Panc1 (cell line): ENCODE data around the gene NOP53. TPM values are rescaled to one million over a fixed set of nuclear protein-coding genes. Genes with fewer than 3 reads are reported as not detected.

ENCODE experiments used
- ATAC-seq: fragments of 200-7000 bp; cut with Tn5 transposase; 2 replicates; pipeline ENCODE4 v1.9.1; 2020; ENCODE audit warnings: mild to moderate bottlenecking, moderate library complexity
- BruUV-seq: library from RNA; stranded (reverse); fragments of 400-500 nt; replicated peaks from 2 replicates; lab custom pipeline; 2021; lab: Mats Ljungman, UMichigan
- CTCF ChIA-PET: fragments of 300-600 bp; sonication (Branson Sonifier 250); formaldehyde crosslinking; loops from one replicate; lab custom pipeline; 2022; ENCODE audit warnings: antibody characterized with exemption; lab: Charles Lee
- POLR2A ChIA-PET: fragments of 300-600 bp; sonication (Branson Sonifier 250); formaldehyde crosslinking; loops from one replicate; lab custom pipeline; 2022; ENCODE audit warnings: antibody characterized with exemption; lab: Charles Lee
- DNase-seq: peaks from one replicate; pipeline ENCODE4 v3.0.0-alpha.2; 2010; ENCODE audit warnings: low read depth, low spot score
- H3K27ac ChIP-seq: 2 replicates; pipeline ENCODE4 v1.5.1; 2011; ENCODE audit warnings: mild to moderate bottlenecking, low read length, inconsistent platforms
- H3K27me3 ChIP-seq: fragments of 200-500 bp; sonication (Bioruptor generic); 2 replicates; pipeline ENCODE4 v1.6.0; 2014; ENCODE audit warnings: low read length, inconsistent platforms; ENCODE audit not compliant: control insufficient read depth, insufficient read depth
- H3K36me3 ChIP-seq: fragments of 200-500 bp; sonication (Bioruptor generic); 2 replicates; pipeline ENCODE4 v1.5.1; 2014; ENCODE audit warnings: inconsistent platforms, mild to moderate bottlenecking, low read length, moderate library complexity; ENCODE audit not compliant: control insufficient read depth, insufficient read depth
- H3K4me1 ChIP-seq: 2 replicates; pipeline ENCODE4 v1.5.1; 2011; ENCODE audit warnings: inconsistent platforms, mild to moderate bottlenecking, low read length, moderate library complexity; ENCODE audit not compliant: control insufficient read depth, insufficient read depth
- H3K4me3 ChIP-seq, 2 experiments: 2 replicates each; pipeline ENCODE4 v1.5.1; 2011 to 2012; ENCODE audit warnings: low read depth in 2 of 2, low read length in 2 of 2, mild to moderate bottlenecking in 2 of 2, inconsistent platforms in 1 of 2, moderate library complexity in 1 of 2
- H3K9me3 ChIP-seq: fragments of 200-500 bp; sonication (Bioruptor generic); 2 replicates; pipeline ENCODE4 v1.5.1; 2014; ENCODE audit warnings: low read depth, mild to moderate bottlenecking, inconsistent platforms, low read length, moderate library complexity; ENCODE audit not compliant: control insufficient read depth, insufficient read depth
- POLR2AphosphoS5 ChIP-seq: IDR thresholded peaks from 2 replicates; pipeline ENCODE4 v1.6.1; 2012; ENCODE audit warnings: mild to moderate bottlenecking, low read depth, low read length, moderate library complexity
- REST ChIP-seq, 2 experiments: IDR thresholded peaks; 2 replicates each; pipeline ENCODE4 v1.6.1; 2011 to 2012; ENCODE audit warnings: low read depth in 2 of 2, control low read depth in 1 of 2, low read length in 1 of 2, mild to moderate bottlenecking in 1 of 2, moderate library complexity in 1 of 2; ENCODE audit not compliant: insufficient read depth in 1 of 2
- SIN3A ChIP-seq: IDR thresholded peaks from 2 replicates; pipeline ENCODE4 v1.6.1; 2012; ENCODE audit warnings: low read depth, mild to moderate bottlenecking, low read length, moderate library complexity, borderline replicate concordance; ENCODE audit not compliant: insufficient read depth
- TCF7L2 ChIP-seq: IDR thresholded peaks from 2 replicates; pipeline ENCODE4 v1.6.1; 2011; ENCODE audit warnings: mild to moderate bottlenecking, low read depth, low read length, inconsistent platforms
- in situ Hi-C: cut with HindIII; loops from 2 replicates; pipeline ENCODE4 v1.10.0; 2016; ENCODE audit warnings: low sequenced_read_pairs, low pct_unique_long_range_greater_than_20kb
- intact Hi-C: fragments of 100-400 bp; cut with micrococcal nuclease; formaldehyde crosslinking; loops from one replicate; pipeline ENCODE4 v1.10.0; 2022; ENCODE audit not compliant: unreplicated experiment
- total RNA-seq: library from RNA; stranded (reverse); gene quantifications from one replicate; pipeline ENCODE4 v1.2.1, GENCODE V29; 2021; ENCODE audit not compliant: unreplicated experiment
- TF ChIP-seq, protein P1 (sequence below): fragments of 450-650 bp; IDR thresholded peaks from 2 replicates; pipeline ENCODE4 v1.5.1; 2017; ENCODE audit warnings: mild to moderate bottlenecking

The NOP53 gene
- total RNA-seq, 1 experiment from 2014 or later: 64.3 TPM

DNA sequence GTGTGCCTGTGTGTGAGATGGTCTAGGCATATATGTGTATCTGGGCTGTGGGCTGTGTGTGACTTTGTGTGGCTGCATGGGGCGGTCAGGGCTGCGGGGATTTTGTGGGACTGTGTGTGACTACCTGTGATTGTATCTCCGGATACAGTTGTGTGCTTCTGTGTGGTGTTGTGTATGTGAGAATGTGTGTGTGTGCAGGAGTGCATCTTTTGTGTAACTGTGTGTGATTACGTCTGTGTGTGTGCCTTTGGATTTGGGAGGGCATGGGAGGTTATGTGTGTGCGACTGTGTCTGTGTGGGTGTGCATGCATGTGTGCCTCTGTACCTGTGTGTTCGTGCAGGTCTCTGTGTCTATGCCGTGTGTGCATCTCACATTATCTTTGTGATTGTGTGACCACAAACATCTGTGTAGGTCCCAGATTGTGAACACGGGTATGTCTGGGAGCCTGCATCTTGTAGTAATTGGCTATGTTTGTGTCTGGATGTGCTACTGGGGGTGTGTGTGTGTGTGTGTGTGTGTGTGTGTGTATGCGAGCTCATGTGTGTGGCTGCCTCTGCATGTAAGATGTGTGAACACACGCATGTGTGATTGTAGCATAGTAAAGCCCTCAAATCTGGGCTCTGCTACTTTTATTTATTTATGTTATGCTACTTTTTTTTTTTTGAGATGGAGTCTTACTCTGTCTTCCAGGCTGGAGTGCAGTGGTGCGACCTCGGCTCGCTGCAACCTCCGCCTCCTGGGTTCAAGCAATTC, 24.5 kb upstream of the NOP53 start:
- intact Hi-C loops: no loop called here
- POLR2A ChIA-PET: no interaction called here
- H3K4me3 ChIP-seq: no peak overlapping the region
- no peaks in the 10 kb centered on the region for H3K9me3 ChIP-seq
- in situ Hi-C loops: no loop called here
- DNase-seq (no peak), ATAC-seq (no peak)
- CTCF ChIA-PET: no interaction called here
- peaks cover 12% of the 10 kb centered on the region for H3K4me1 ChIP-seq
- H3K27me3 ChIP-seq: no peaks in the 10 kb centered on the region
- H3K36me3 ChIP-seq: no peaks in the 10 kb centered on the region
- H3K27ac ChIP-seq: no peak overlapping the region
- TF ChIP-seq, protein P1, sequence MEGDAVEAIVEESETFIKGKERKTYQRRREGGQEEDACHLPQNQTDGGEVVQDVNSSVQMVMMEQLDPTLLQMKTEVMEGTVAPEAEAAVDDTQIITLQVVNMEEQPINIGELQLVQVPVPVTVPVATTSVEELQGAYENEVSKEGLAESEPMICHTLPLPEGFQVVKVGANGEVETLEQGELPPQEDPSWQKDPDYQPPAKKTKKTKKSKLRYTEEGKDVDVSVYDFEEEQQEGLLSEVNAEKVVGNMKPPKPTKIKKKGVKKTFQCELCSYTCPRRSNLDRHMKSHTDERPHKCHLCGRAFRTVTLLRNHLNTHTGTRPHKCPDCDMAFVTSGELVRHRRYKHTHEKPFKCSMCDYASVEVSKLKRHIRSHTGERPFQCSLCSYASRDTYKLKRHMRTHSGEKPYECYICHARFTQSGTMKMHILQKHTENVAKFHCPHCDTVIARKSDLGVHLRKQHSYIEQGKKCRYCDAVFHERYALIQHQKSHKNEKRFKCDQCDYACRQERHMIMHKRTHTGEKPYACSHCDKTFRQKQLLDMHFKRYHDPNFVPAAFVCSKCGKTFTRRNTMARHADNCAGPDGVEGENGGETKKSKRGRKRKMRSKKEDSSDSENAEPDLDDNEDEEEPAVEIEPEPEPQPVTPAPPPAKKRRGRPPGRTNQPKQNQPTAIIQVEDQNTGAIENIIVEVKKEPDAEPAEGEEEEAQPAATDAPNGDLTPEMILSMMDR: no peak
- TF ChIP-seq REST (IDR thresholded peaks at IDR 0.05; ENCODE audit: insufficient read depth in 1 of 2, low read depth in 2 of 2, low read length in 1 of 2) (no peak), TCF7L2 (no peak), SIN3A (no peak), POLR2AphosphoS5 (no peak)
- BruUV-seq: no TSS peak

GRCh38 chr19:47723581-47723940, 21.8 kb upstream of the NOP53 start:
- DNase-seq (no peak), ATAC-seq (no peak)
- Histone ChIP-seq H3K27me3 (no peaks in the 10 kb centered on the region), H3K9me3 (no peaks in the 10 kb centered on the region), H3K27ac (no peak overlapping the region), H3K36me3 (no peaks in the 10 kb centered on the region), H3K4me1 (peaks cover 15% of the 10 kb centered on the region), H3K4me3 (no peak overlapping the region)
- ChIA-PET POLR2A (interaction anchor here (0.5 to 0.6 kb wide), 2 partner anchors 20 to 274 kb away, joined by 4 to 9 read pairs; no protein-coding TSS in a partner anchor), CTCF (no interaction called here)
- intact Hi-C loops: no loop called here
- TF ChIP-seq REST (IDR thresholded peaks at IDR 0.05; ENCODE audit: insufficient read depth in 1 of 2, low read depth in 2 of 2, low read length in 1 of 2) (no peak), SIN3A (no peak), POLR2AphosphoS5 (no peak), TCF7L2 (no peak)
- TF ChIP-seq, protein P1: no peak
- in situ Hi-C loops: no loop called here
- no TSS peak for BruUV-seq
